Activated naive CD4-positive, alpha-beta T cell treated with anti-CD3 and anti-CD28 coated beads, Interleukin-2, amount 50 U/mL, for 24 hours (primary cell): ENCODE measurements around the gene FSCN2.

ENCODE experiments used
- H3K27ac Mint-ChIP-seq: one replicate; pipeline ENCODE4 v1.8.0; 2021; ENCODE audit warnings: mild to moderate bottlenecking, mixed read lengths
- H3K27me3 Mint-ChIP-seq: one replicate; pipeline ENCODE4 v1.8.0; 2021; ENCODE audit warnings: mixed read lengths
- H3K36me3 Mint-ChIP-seq: one replicate; pipeline ENCODE4 v1.8.0; 2021; ENCODE audit warnings: mixed read lengths
- H3K4me1 Mint-ChIP-seq: one replicate; pipeline ENCODE4 v1.8.0; 2021; ENCODE audit warnings: mixed read lengths
- H3K4me3 Mint-ChIP-seq: one replicate; pipeline ENCODE4 v1.8.0; 2021; ENCODE audit warnings: mild to moderate bottlenecking, mixed read lengths
- H3K9me3 Mint-ChIP-seq: one replicate; pipeline ENCODE4 v1.8.0; 2021; ENCODE audit warnings: mixed read lengths

Gene FSCN2

DNA sequence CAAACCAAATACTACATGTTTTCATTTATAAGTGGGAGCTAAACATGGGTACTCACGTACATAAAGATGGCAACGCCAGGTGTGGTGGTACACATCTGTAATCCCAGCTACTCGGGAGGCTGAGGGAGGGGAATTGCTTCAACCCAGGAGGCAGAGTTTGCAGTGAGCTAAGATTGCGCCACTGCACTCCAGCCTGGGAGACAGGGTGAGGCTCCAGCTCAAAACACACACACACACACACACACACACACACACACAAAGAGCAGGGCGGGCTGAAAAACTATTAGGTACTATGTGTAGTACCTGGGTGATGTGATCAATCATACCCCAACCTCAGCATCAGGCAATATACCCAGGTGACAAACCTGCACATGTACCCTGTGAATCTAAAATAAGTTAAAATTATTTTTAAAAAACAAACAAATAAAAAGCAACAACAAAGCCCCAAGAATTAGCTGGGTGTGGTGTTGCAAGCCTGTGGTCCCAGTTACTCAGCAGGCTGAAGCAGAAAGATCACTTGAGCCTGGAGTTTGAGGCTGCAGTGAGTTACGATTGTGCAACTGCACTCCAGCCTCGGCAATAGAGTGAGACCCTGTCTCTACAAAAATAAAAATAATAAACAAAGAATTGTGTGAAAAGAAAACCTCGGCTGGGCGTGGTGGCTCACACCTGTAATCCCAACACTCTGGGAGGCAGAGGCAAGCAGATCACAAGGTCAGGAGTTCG lies 35.8 kb downstream of the FSCN2 start:
- H3K4me1 Mint-ChIP-seq = peaks cover 3% of the 10 kb centered on the region
- H3K27ac Mint-ChIP-seq = no peak overlapping the region
- H3K9me3 Mint-ChIP-seq = no peaks in the 10 kb centered on the region
- H3K4me3 Mint-ChIP-seq = no peak overlapping the region
- peaks cover 16% of the 10 kb centered on the region for H3K36me3 Mint-ChIP-seq
- H3K27me3 Mint-ChIP-seq = no peaks in the 10 kb centered on the region

DNA sequence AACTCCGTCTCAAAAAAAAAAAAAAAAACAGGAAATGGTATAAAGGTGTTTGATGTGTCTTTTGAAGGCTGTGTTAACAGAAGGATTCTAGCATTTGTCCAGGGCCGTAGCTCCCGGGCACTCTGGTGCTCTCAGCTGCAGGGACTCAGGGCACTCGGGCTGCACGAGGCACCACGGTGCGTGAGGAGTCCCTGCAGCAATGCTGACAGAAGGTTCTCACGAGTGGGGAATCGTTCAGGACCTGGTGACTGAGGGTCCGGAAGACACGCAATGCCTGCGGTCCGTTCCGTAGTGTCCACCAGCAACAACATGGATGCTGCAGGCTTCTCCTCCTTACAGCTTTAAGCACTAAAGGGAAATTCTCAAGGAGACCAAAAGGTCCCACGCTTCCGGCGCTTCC lies 36.6 kb downstream of the FSCN2 start:
- no peaks in the 10 kb centered on the region for H3K27me3 Mint-ChIP-seq
- no peak overlapping the region for H3K4me3 Mint-ChIP-seq
- no peaks in the 10 kb centered on the region for H3K9me3 Mint-ChIP-seq
- peaks cover 16% of the 10 kb centered on the region for H3K36me3 Mint-ChIP-seq
- H3K27ac Mint-ChIP-seq = no peak overlapping the region
- H3K4me1 Mint-ChIP-seq = peaks cover 3% of the 10 kb centered on the region

- Mint-ChIP-seq H3K4me1 (peaks cover 3% of the 10 kb centered on the region), H3K4me3 (no peak overlapping the region), H3K27ac (no peak overlapping the region), H3K36me3 (peaks cover 16% of the 10 kb centered on the region), H3K27me3 (no peaks in the 10 kb centered on the region), H3K9me3 (no peaks in the 10 kb centered on the region)
These were observed 37.1 kb downstream of the FSCN2 start for GRCh38 chr17:81565231-81565630.

GRCh38 chr17:81566461-81567126 lies 38.4 kb downstream of the FSCN2 start:
- Mint-ChIP-seq H3K4me3 (no peak overlapping the region), H3K27ac (no peak overlapping the region), H3K27me3 (no peaks in the 10 kb centered on the region), H3K4me1 (no peaks in the 10 kb centered on the region), H3K36me3 (peaks cover 9% of the 10 kb centered on the region), H3K9me3 (no peaks in the 10 kb centered on the region)

DNA sequence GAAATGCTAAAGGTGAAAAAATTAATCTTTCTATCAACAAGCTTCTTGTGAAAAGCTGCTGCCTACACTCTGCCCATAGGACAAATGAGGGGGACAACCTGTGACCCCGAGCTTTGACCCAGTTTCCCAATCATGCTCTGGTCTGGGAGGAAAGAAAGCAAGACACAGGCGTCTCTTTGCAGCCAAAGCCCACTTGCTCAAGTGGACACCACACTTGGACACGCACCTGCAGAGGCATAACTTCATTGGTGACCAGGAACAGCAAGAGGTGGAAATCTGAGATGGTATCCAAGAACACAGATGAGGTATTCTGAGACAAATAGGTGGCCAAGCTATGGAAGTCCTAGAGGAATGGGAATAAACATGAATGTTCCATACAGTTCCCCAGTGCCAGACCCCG lies 39.0 kb downstream of the FSCN2 start:
- Mint-ChIP-seq H3K36me3 (peaks cover 9% of the 10 kb centered on the region), H3K9me3 (no peaks in the 10 kb centered on the region), H3K27me3 (no peaks in the 10 kb centered on the region), H3K27ac (no peak overlapping the region), H3K4me1 (no peaks in the 10 kb centered on the region), H3K4me3 (no peak overlapping the region)

- Mint-ChIP-seq H3K9me3 (no peaks in the 10 kb centered on the region), H3K27me3 (no peaks in the 10 kb centered on the region), H3K4me1 (no peaks in the 10 kb centered on the region), H3K4me3 (no peak overlapping the region), H3K36me3 (peaks cover 9% of the 10 kb centered on the region), H3K27ac (no peak overlapping the region)
These were observed 40.2 kb downstream of the FSCN2 start for GRCh38 chr17:81568416-81568815.

DNA sequence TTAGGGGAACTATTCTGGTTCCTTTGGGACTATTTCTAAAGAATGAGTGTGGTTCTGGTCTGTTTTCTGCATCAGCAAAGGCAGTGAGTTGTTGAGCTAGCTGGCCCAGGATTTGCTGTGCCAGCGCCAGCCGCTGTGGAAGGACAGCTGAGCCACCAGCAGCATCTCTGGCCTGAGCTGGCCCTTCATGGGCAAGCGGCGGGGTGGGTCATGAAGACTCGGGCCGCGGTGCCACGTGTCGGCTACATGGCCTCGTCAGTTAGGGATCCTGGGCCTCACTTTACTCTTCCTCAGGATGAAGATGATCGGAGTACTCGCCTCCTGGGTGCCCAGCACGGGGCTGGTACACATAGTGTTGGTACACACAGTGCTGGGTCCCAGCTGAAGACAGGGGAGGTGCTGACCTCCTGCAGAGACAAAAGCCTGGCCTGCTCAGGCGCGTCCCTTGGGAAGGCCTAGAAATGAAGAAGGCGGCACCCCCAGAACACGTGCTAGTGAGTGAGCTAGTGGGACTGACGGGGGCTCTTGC lies 41.9 kb downstream of the FSCN2 start:
- Mint-ChIP-seq H3K27ac (no peak overlapping the region), H3K27me3 (no peaks in the 10 kb centered on the region), H3K4me3 (no peak overlapping the region), H3K4me1 (no peaks in the 10 kb centered on the region), H3K9me3 (no peaks in the 10 kb centered on the region), H3K36me3 (peaks cover 6% of the 10 kb centered on the region)

DNA sequence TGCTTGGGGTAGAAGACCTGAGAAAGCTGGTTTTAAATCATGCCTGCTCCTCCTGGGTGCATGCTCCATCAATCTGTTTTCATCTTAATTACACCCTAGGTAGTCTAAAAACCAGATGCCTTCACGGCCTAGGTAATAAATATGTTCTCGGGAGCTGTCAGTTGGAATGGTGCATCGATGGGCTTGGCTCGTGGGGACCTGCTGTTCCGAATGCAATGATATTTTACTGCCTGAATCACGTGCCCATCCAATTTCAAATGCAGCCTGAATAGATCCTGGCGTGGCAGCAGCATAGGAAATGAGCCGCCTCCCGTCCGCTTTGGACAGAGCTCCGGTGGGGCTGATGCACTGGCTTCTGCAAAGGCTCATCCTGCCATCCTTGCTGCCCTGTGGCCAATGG lies 42.8 kb downstream of the FSCN2 start:
- H3K4me3 Mint-ChIP-seq = no peak overlapping the region
- no peak overlapping the region for H3K27ac Mint-ChIP-seq
- no peaks in the 10 kb centered on the region for H3K27me3 Mint-ChIP-seq
- H3K4me1 Mint-ChIP-seq = no peaks in the 10 kb centered on the region
- H3K9me3 Mint-ChIP-seq = no peaks in the 10 kb centered on the region
- no peaks in the 10 kb centered on the region for H3K36me3 Mint-ChIP-seq

GRCh38 chr17:81572563-81573168 lies 44.5 kb downstream of the FSCN2 start:
- Mint-ChIP-seq H3K4me3 (no peak overlapping the region), H3K36me3 (no peaks in the 10 kb centered on the region), H3K9me3 (no peaks in the 10 kb centered on the region), H3K27ac (no peak overlapping the region), H3K27me3 (no peaks in the 10 kb centered on the region), H3K4me1 (peaks cover 5% of the 10 kb centered on the region)

- no peaks in the 10 kb centered on the region for H3K9me3 Mint-ChIP-seq
- H3K27me3 Mint-ChIP-seq = no peaks in the 10 kb centered on the region
- H3K27ac Mint-ChIP-seq = no peak overlapping the region
These were observed 45.8 kb downstream of the FSCN2 start for GRCh38 chr17:81573794-81574642.

DNA sequence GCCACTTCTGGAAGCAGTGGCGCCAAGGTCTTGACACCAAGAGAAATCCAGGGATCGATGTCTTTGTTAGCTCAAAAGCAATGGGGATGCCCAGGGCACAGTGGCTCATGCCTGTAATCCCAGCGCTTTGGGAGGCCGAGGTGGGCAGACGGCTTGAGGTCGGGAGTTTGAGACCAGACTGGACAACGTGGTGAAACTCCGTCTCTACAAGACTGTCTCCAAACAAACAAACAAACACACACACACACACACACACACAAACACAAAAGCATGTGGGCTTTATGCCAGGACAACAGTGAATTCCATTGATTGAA lies 46.4 kb downstream of the FSCN2 start:
- Mint-ChIP-seq H3K4me1 (peaks cover 18% of the 10 kb centered on the region), H3K9me3 (no peaks in the 10 kb centered on the region), H3K27me3 (no peaks in the 10 kb centered on the region), H3K27ac (no peak overlapping the region), H3K4me3 (no peak overlapping the region), H3K36me3 (peaks cover 3% of the 10 kb centered on the region)

More at GRCh38 chr17:81573794-81574642, 45.8 kb downstream of the FSCN2 start:
- peaks cover 3% of the 10 kb centered on the region for H3K36me3 Mint-ChIP-seq
- H3K4me1 Mint-ChIP-seq = peaks cover 14% of the 10 kb centered on the region
- H3K4me3 Mint-ChIP-seq = no peak overlapping the region

GRCh38 chr17:81575836-81576235 lies 47.7 kb downstream of the FSCN2 start:
- Mint-ChIP-seq H3K4me3 (no peak overlapping the region), H3K4me1 (peaks cover 24% of the 10 kb centered on the region), H3K9me3 (no peaks in the 10 kb centered on the region), H3K36me3 (peaks cover 3% of the 10 kb centered on the region), H3K27ac (no peak overlapping the region), H3K27me3 (no peaks in the 10 kb centered on the region)

- peaks cover 24% of the 10 kb centered on the region for H3K4me1 Mint-ChIP-seq
- no peak overlapping the region for H3K4me3 Mint-ChIP-seq
- peaks cover 3% of the 10 kb centered on the region for H3K36me3 Mint-ChIP-seq
- no peaks in the 10 kb centered on the region for H3K27me3 Mint-ChIP-seq
- no peak overlapping the region for H3K27ac Mint-ChIP-seq
- H3K9me3 Mint-ChIP-seq = no peaks in the 10 kb centered on the region
These were observed 48.6 kb downstream of the FSCN2 start for GRCh38 chr17:81576621-81577277.

GRCh38 chr17:81577278-81578000 lies 49.3 kb downstream of the FSCN2 start:
- H3K9me3 Mint-ChIP-seq = no peaks in the 10 kb centered on the region
- peak overlapping the region; percentile 77 for H3K27ac Mint-ChIP-seq
- peaks cover 24% of the 10 kb centered on the region for H3K4me1 Mint-ChIP-seq
- H3K27me3 Mint-ChIP-seq = no peaks in the 10 kb centered on the region
- no peak overlapping the region for H3K4me3 Mint-ChIP-seq
- H3K36me3 Mint-ChIP-seq = peaks cover 3% of the 10 kb centered on the region
